Chondrocyte (in vitro differentiated cells): ENCODE data around the gene ZNF358. TPM values are rescaled to one million over a fixed set of nuclear protein-coding genes. Genes with fewer than 3 reads are reported as not detected.

ENCODE experiments used
- DNase-seq: peaks from one replicate; pipeline ENCODE4 v3.0.0; 2021; ENCODE audit warnings: mixed read lengths, low spot score
- H3K27ac Mint-ChIP-seq: one replicate; pipeline ENCODE4 v1.8.0; 2021; ENCODE audit warnings: mild to moderate bottlenecking, moderate library complexity, mixed read lengths; ENCODE audit not compliant: unreplicated experiment
- H3K27me3 Mint-ChIP-seq: 2 replicates; pipeline ENCODE4 v1.8.0; 2021; ENCODE audit warnings: low read depth, mixed read lengths
- H3K36me3 Mint-ChIP-seq: 2 replicates; pipeline ENCODE4 v1.8.0; 2021; ENCODE audit warnings: low read depth, mixed read lengths
- H3K4me1 Mint-ChIP-seq: 2 replicates; pipeline ENCODE4 v1.8.0; 2021; ENCODE audit warnings: low read depth, mild to moderate bottlenecking, mixed read lengths
- H3K4me3 Mint-ChIP-seq: one replicate; pipeline ENCODE4 v1.8.0; 2021; ENCODE audit warnings: mild to moderate bottlenecking, moderate library complexity, mixed read lengths; ENCODE audit not compliant: unreplicated experiment
- H3K9me3 Mint-ChIP-seq: 2 replicates; pipeline ENCODE4 v1.8.0; 2021; ENCODE audit warnings: low read depth, mixed read lengths
- CTCF ChIP-seq: fragments of 200-600 bp; sonication (generic); IDR thresholded peaks from 2 replicates; pipeline ENCODE4 v1.5.0; 2021; ENCODE audit warnings: antibody characterized with exemption, mild to moderate bottlenecking, moderate library complexity
- total RNA-seq: library from RNA; stranded (reverse); gene quantifications from 3 replicates; pipeline ENCODE4 v1.2.1, GENCODE V29; 2021

The ZNF358 gene
- total RNA-seq, 1 donor from 2014 or later, result 78.9 TPM

- Mint-ChIP-seq H3K36me3 (peaks cover 14% of the 10 kb centered on the region), H3K9me3 (no peaks in the 10 kb centered on the region), H3K27ac (peak overlapping the region; percentile 49), H3K4me1 (no peaks in the 10 kb centered on the region), H3K4me3 (peak overlapping the region; percentile 34), H3K27me3 (no peaks in the 10 kb centered on the region)
- no peak for TF ChIP-seq CTCF
- DNase-seq, result no peak
These were observed 35.3 kb downstream of the ZNF358 start for GRCh38 chr19:7550987-7551761.

- no peak overlapping the region for H3K27ac Mint-ChIP-seq
- H3K36me3 Mint-ChIP-seq, result peaks cover 21% of the 10 kb centered on the region
- no peaks in the 10 kb centered on the region for H3K9me3 Mint-ChIP-seq
- H3K4me1 Mint-ChIP-seq, result no peaks in the 10 kb centered on the region
- DNase-seq, result no peak
- no peak for TF ChIP-seq CTCF
- no peak overlapping the region for H3K4me3 Mint-ChIP-seq
- no peaks in the 10 kb centered on the region for H3K27me3 Mint-ChIP-seq
These were observed 36.9 kb downstream of the ZNF358 start for GRCh38 chr19:7552781-7553180.

GRCh38 chr19:7554565-7554964 is 38.7 kb downstream of the ZNF358 start:
- no peak for DNase-seq
- peaks cover 33% of the 10 kb centered on the region for H3K36me3 Mint-ChIP-seq

GRCh38 chr19:7554990-7555864 is 39.3 kb downstream of the ZNF358 start:
- Mint-ChIP-seq H3K36me3 (peaks cover 33% of the 10 kb centered on the region), H3K27me3 (no peaks in the 10 kb centered on the region), H3K27ac (no peak overlapping the region), H3K4me1 (no peaks in the 10 kb centered on the region), H3K4me3 (no peak overlapping the region), H3K9me3 (no peaks in the 10 kb centered on the region)
- no peak for TF ChIP-seq CTCF
- DNase-seq, result no peak

More at GRCh38 chr19:7554565-7554964, 38.7 kb downstream of the ZNF358 start:
- H3K4me1 Mint-ChIP-seq, result no peaks in the 10 kb centered on the region
- H3K27me3 Mint-ChIP-seq, result no peaks in the 10 kb centered on the region
- no peak for TF ChIP-seq CTCF
- H3K27ac Mint-ChIP-seq, result no peak overlapping the region
- no peaks in the 10 kb centered on the region for H3K9me3 Mint-ChIP-seq
- H3K4me3 Mint-ChIP-seq, result no peak overlapping the region

GRCh38 chr19:7556696-7557315 is 40.9 kb downstream of the ZNF358 start:
- Mint-ChIP-seq H3K4me3 (no peak overlapping the region), H3K4me1 (no peaks in the 10 kb centered on the region), H3K9me3 (no peaks in the 10 kb centered on the region), H3K27ac (no peak overlapping the region), H3K36me3 (peaks cover 37% of the 10 kb centered on the region), H3K27me3 (no peaks in the 10 kb centered on the region)
- no peak for TF ChIP-seq CTCF
- no peak for DNase-seq
